ENCODE measurements around the gene MAP4K4. TPM values are rescaled to one million over a fixed set of nuclear protein-coding genes. Genes with fewer than 3 reads are reported as not detected.

MAP4K4 gene
- total and polyA plus RNA-seq, 4 donors, result 106 to 363 (median 200) TPM

GRCh38 chr2:101815154-101815553, 117.6 kb downstream of the MAP4K4 start:
- no CpG with 5 or more reads among the region's 3 CpGs for WGBS (ENCODE audit: insufficient coverage)
- no peaks in the 10 kb centered on the region for H3K9me3 ChIP-seq (ENCODE audit: control insufficient read depth, insufficient read depth, low read length)
- no peak overlapping the region for H3K4me3 ChIP-seq (ENCODE audit: low read depth, low read length)
- no peak for DNase-seq (ENCODE audit: low read depth in 4 of 6, low spot score in 6 of 6)
- peaks cover 15% of the 10 kb centered on the region for H3K4me1 ChIP-seq (ENCODE audit: control insufficient read depth, insufficient read depth, low read length)
- no peaks in the 10 kb centered on the region for H3K27me3 ChIP-seq (ENCODE audit: control insufficient read depth, insufficient read depth, low read length)
- H3K36me3 ChIP-seq (ENCODE audit: control insufficient read depth, insufficient read depth, low read length), result no peaks in the 10 kb centered on the region
- H3K27ac ChIP-seq (ENCODE audit: low read depth, low read length), result no peak overlapping the region

GRCh38 chr2:101815739-101816391, 118.4 kb downstream of the MAP4K4 start:
- Histone ChIP-seq H3K27me3 (ENCODE audit: control insufficient read depth, insufficient read depth, low read length) (no peaks in the 10 kb centered on the region), H3K9me3 (ENCODE audit: control insufficient read depth, insufficient read depth, low read length) (no peaks in the 10 kb centered on the region), H3K4me1 (ENCODE audit: control insufficient read depth, insufficient read depth, low read length) (peaks cover 19% of the 10 kb centered on the region), H3K36me3 (ENCODE audit: control insufficient read depth, insufficient read depth, low read length) (no peaks in the 10 kb centered on the region), H3K27ac (ENCODE audit: low read depth, low read length) (peak overlapping the region; percentile 30), H3K4me3 (ENCODE audit: low read depth, low read length) (no peak overlapping the region)
- 59% methylated on average over 10 of the region's 14 CpGs for WGBS (ENCODE audit: insufficient coverage)
- no peak for DNase-seq (ENCODE audit: low read depth in 4 of 6, low spot score in 6 of 6)

- no peaks in the 10 kb centered on the region for H3K9me3 ChIP-seq (ENCODE audit: control insufficient read depth, insufficient read depth, low read length)
- no peaks in the 10 kb centered on the region for H3K36me3 ChIP-seq (ENCODE audit: control insufficient read depth, insufficient read depth, low read length)
- H3K4me1 ChIP-seq (ENCODE audit: control insufficient read depth, insufficient read depth, low read length), result peaks cover 14% of the 10 kb centered on the region
- H3K27me3 ChIP-seq (ENCODE audit: control insufficient read depth, insufficient read depth, low read length), result no peaks in the 10 kb centered on the region
- no peak overlapping the region for H3K27ac ChIP-seq (ENCODE audit: low read depth, low read length)
- 76% methylated on average over 2 of the region's 4 CpGs for WGBS (ENCODE audit: insufficient coverage)
- no peak overlapping the region for H3K4me3 ChIP-seq (ENCODE audit: low read depth, low read length)
- DNase-seq (ENCODE audit: low read depth in 4 of 6, low spot score in 6 of 6), result no peak
Measured at GRCh38 chr2:101816598-101816997, 119.1 kb downstream of the MAP4K4 start.

- H3K27ac ChIP-seq (ENCODE audit: low read depth, low read length), result no peak overlapping the region
- no peak overlapping the region for H3K4me3 ChIP-seq (ENCODE audit: low read depth, low read length)
- H3K36me3 ChIP-seq (ENCODE audit: control insufficient read depth, insufficient read depth, low read length), result no peaks in the 10 kb centered on the region
- peaks cover 14% of the 10 kb centered on the region for H3K4me1 ChIP-seq (ENCODE audit: control insufficient read depth, insufficient read depth, low read length)
- no peaks in the 10 kb centered on the region for H3K27me3 ChIP-seq (ENCODE audit: control insufficient read depth, insufficient read depth, low read length)
- DNase-seq (ENCODE audit: low read depth in 4 of 6, low spot score in 6 of 6), result peak in 2 of 6 donors; percentile 39 to 79
- H3K9me3 ChIP-seq (ENCODE audit: control insufficient read depth, insufficient read depth, low read length), result no peaks in the 10 kb centered on the region
- 40% methylated on average over 6 of the region's 6 CpGs for WGBS (ENCODE audit: insufficient coverage)
Measured at GRCh38 chr2:101817481-101817880, 120.0 kb downstream of the MAP4K4 start.

- Histone ChIP-seq H3K36me3 (ENCODE audit: control insufficient read depth, insufficient read depth, low read length) (no peaks in the 10 kb centered on the region), H3K27ac (ENCODE audit: low read depth, low read length) (peak overlapping the region; percentile 60), H3K4me3 (ENCODE audit: low read depth, low read length) (no peak overlapping the region), H3K9me3 (ENCODE audit: control insufficient read depth, insufficient read depth, low read length) (no peaks in the 10 kb centered on the region), H3K4me1 (ENCODE audit: control insufficient read depth, insufficient read depth, low read length) (peaks cover 17% of the 10 kb centered on the region), H3K27me3 (ENCODE audit: control insufficient read depth, insufficient read depth, low read length) (no peaks in the 10 kb centered on the region)
- no CpG with 5 or more reads among the region's 1 CpG for WGBS (ENCODE audit: insufficient coverage)
- peak in 5 of 6 donors; percentile 51 to 88 (median 67) for DNase-seq (ENCODE audit: low read depth in 4 of 6, low spot score in 6 of 6)
Measured at GRCh38 chr2:101818531-101819451, 121.3 kb downstream of the MAP4K4 start.

DNA sequence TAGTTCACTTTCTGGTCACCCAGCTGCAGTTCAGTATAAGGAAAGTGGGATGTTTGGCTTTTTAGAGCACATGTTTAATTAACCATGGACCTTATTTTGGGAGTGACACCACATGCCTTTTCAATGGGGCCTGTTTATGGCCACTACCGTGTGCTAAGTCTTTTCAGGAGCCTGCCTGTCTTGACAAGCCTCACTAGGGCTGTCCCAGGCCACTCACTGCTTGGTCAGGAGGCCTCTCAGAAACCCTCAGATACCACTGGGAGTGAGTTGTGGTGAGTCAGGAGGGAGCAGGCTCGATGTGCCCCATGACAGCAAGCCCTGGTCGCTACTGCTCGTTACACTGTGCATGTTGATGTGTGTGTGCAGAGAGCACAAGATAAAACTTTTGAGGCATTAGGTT, 123.0 kb downstream of the MAP4K4 start:
- 57% methylated on average over 4 of the region's 4 CpGs for WGBS (ENCODE audit: insufficient coverage)
- Histone ChIP-seq H3K36me3 (ENCODE audit: control insufficient read depth, insufficient read depth, low read length) (no peaks in the 10 kb centered on the region), H3K27ac (ENCODE audit: low read depth, low read length) (peak overlapping the region; percentile 19), H3K9me3 (ENCODE audit: control insufficient read depth, insufficient read depth, low read length) (no peaks in the 10 kb centered on the region), H3K4me3 (ENCODE audit: low read depth, low read length) (no peak overlapping the region), H3K27me3 (ENCODE audit: control insufficient read depth, insufficient read depth, low read length) (no peaks in the 10 kb centered on the region), H3K4me1 (ENCODE audit: control insufficient read depth, insufficient read depth, low read length) (peaks cover 16% of the 10 kb centered on the region)
- no peak for DNase-seq (ENCODE audit: low read depth in 4 of 6, low spot score in 6 of 6)

- Histone ChIP-seq H3K27me3 (ENCODE audit: control insufficient read depth, insufficient read depth, low read length) (no peaks in the 10 kb centered on the region), H3K9me3 (ENCODE audit: control insufficient read depth, insufficient read depth, low read length) (no peaks in the 10 kb centered on the region), H3K4me3 (ENCODE audit: low read depth, low read length) (no peak overlapping the region), H3K36me3 (ENCODE audit: control insufficient read depth, insufficient read depth, low read length) (no peaks in the 10 kb centered on the region), H3K27ac (ENCODE audit: low read depth, low read length) (no peak overlapping the region), H3K4me1 (ENCODE audit: control insufficient read depth, insufficient read depth, low read length) (peaks cover 11% of the 10 kb centered on the region)
- no peak for DNase-seq (ENCODE audit: low read depth in 4 of 6, low spot score in 6 of 6)
- 100% methylated on average over 1 of the region's 3 CpGs for WGBS (ENCODE audit: insufficient coverage)
Measured at GRCh38 chr2:101821059-101821805, 123.7 kb downstream of the MAP4K4 start.

DNA sequence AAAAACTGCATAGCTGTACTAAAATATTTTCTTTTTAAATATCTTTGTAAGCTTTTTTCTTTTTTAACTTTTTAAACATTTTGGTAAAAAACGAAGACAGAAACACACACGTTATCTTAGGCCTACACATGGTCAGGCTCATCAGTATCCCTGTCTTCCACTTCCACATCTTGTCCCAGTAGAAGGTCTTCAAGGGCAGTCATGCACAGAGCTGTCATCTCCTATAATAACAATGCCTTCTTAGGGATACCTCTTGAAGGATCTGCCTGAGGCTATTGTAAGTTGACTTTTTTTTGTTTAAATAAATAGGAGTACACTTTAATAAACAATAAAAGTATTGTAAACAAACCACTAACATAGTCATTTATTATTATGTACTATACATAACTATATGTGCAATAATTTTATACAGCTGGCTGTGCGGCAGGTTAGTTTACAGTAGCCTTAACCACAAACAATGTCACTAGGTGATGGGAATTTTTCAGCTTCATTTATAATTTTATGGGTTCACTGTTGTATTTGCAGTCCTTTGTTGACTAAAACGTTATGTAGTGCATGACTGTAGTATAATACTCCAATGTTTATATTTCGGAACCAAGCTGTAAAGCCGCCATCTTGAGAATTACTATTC, 124.4 kb downstream of the MAP4K4 start:
- WGBS (ENCODE audit: insufficient coverage), result 100% methylated on average over 2 of the region's 6 CpGs
- DNase-seq (ENCODE audit: low read depth in 4 of 6, low spot score in 6 of 6), result no peak
- Histone ChIP-seq H3K9me3 (ENCODE audit: control insufficient read depth, insufficient read depth, low read length) (no peaks in the 10 kb centered on the region), H3K4me3 (ENCODE audit: low read depth, low read length) (no peak overlapping the region), H3K36me3 (ENCODE audit: control insufficient read depth, insufficient read depth, low read length) (no peaks in the 10 kb centered on the region), H3K27me3 (ENCODE audit: control insufficient read depth, insufficient read depth, low read length) (no peaks in the 10 kb centered on the region), H3K4me1 (ENCODE audit: control insufficient read depth, insufficient read depth, low read length) (peaks cover 11% of the 10 kb centered on the region), H3K27ac (ENCODE audit: low read depth, low read length) (no peak overlapping the region)

- H3K36me3 ChIP-seq (ENCODE audit: control insufficient read depth, insufficient read depth, low read length), result no peaks in the 10 kb centered on the region
- no peak overlapping the region for H3K27ac ChIP-seq (ENCODE audit: low read depth, low read length)
- H3K4me3 ChIP-seq (ENCODE audit: low read depth, low read length), result no peak overlapping the region
- H3K4me1 ChIP-seq (ENCODE audit: control insufficient read depth, insufficient read depth, low read length), result peaks cover 7% of the 10 kb centered on the region
- DNase-seq (ENCODE audit: low read depth in 4 of 6, low spot score in 6 of 6), result peak in 2 of 6 donors; percentile 63 to 65
- 40% methylated on average over 5 of the region's 14 CpGs for WGBS (ENCODE audit: insufficient coverage)
- no peaks in the 10 kb centered on the region for H3K27me3 ChIP-seq (ENCODE audit: control insufficient read depth, insufficient read depth, low read length)
- H3K9me3 ChIP-seq (ENCODE audit: control insufficient read depth, insufficient read depth, low read length), result no peaks in the 10 kb centered on the region
Measured at GRCh38 chr2:101823347-101823791, 125.9 kb downstream of the MAP4K4 start.

Measured in spinal cord (tissue), 10 donors.